H1 (cell line): ENCODE results near the gene VSIG10L. TPM values are rescaled to one million over a fixed set of nuclear protein-coding genes. Genes with fewer than 3 reads are reported as not detected.

Experiments used
- ASH2L ChIP-seq: fragments of 200-600, 300-600 bp; sonication (generic); IDR thresholded peaks from one replicate; pipeline ENCODE4 v1.7.1; 2017; ENCODE audit warnings: low read length
- BRCA1 ChIP-seq: IDR thresholded peaks from 2 replicates; pipeline ENCODE4 v1.6.1; 2012; ENCODE audit warnings: low read depth, low read length, improper control_type of control experiment
- EZH2 ChIP-seq: fragments of 200-600 bp; sonication (generic); IDR thresholded peaks from 2 replicates; pipeline ENCODE4 v1.7.1; 2012; ENCODE audit warnings: low read depth, mild to moderate bottlenecking, moderate library complexity, low read length, inconsistent platforms; ENCODE audit not compliant: severe bottlenecking
- KDM5A ChIP-seq: fragments of 200-600 bp; IDR thresholded peaks from 2 replicates; pipeline ENCODE4 v1.7.1; 2012; ENCODE audit warnings: mild to moderate bottlenecking, low read length, inconsistent platforms, mixed read lengths
- MAFK ChIP-seq: IDR thresholded peaks from 2 replicates; pipeline ENCODE4 v1.6.1; 2012; ENCODE audit warnings: low read depth, mild to moderate bottlenecking, improper control_type of control experiment, low read length
- NRF1 ChIP-seq: IDR thresholded peaks from 2 replicates; pipeline ENCODE4 v1.6.1; 2011; ENCODE audit warnings: mild to moderate bottlenecking, low read depth, low read length, improper control_type of control experiment
- RBBP5 ChIP-seq: IDR thresholded peaks from 2 replicates; pipeline ENCODE4 v1.7.1; 2012; ENCODE audit warnings: low read depth, mild to moderate bottlenecking, inconsistent platforms, low read length, moderate library complexity, borderline replicate concordance
- SIX5 ChIP-seq: IDR thresholded peaks from 2 replicates; pipeline ENCODE4 v1.6.1; 2011; ENCODE audit warnings: mild to moderate bottlenecking, low read depth, low read length
- TCF12 ChIP-seq: IDR thresholded peaks from 2 replicates; pipeline ENCODE4 v1.6.1; 2011; ENCODE audit warnings: low read depth, mild to moderate bottlenecking, low read length
- TEAD4 ChIP-seq: IDR thresholded peaks from 2 replicates; pipeline ENCODE4 v1.6.1; 2012; ENCODE audit warnings: low read depth, low read length, inconsistent platforms, mixed read lengths
- polyA plus RNA-seq, 7 experiments: library from polyadenylated mRNA; depleted of rRNA in 3 of 7; stranded (reverse) in 5 of 7; unstranded in 2 of 7; fragments of >200 nt in 5 of 7; fragments of 200-250 nt in 2 of 7; gene quantifications; 1 replicate in 5 of 7; 2 replicates in 1 of 7; 4 replicates in 1 of 7; pipeline versions ENCODE4 v1.2.1 to v1.2.3, GENCODE V29; 2011 to 2013; ENCODE audit warnings: missing spikeins in 2 of 7, mixed read lengths in 2 of 7
- total RNA-seq: library from RNA; stranded (reverse); fragmentation: NEBNext Ultra II Directional; extraction: Animal tissue kit (Norgen Biotek cat#: 25700); gene quantifications from 2 replicates; pipeline ENCODE4 v1.2.1, GENCODE V29; 2021
- TF ChIP-seq, protein P1 (sequence below): fragments of 300-600 bp; sonication (generic); IDR thresholded peaks from 2 replicates; pipeline ENCODE4 v1.7.1; 2012; ENCODE audit warnings: low read length, moderate library complexity, mild to moderate bottlenecking, inconsistent platforms; ENCODE audit not compliant: insufficient replicate concordance

VSIG10L gene
- total and polyA plus RNA-seq, 2 of the 8 experiments (the other 6 are each of a cell fraction or from before 2014, with no cell fraction given) = 10.3 to 10.4 TPM

DNA sequence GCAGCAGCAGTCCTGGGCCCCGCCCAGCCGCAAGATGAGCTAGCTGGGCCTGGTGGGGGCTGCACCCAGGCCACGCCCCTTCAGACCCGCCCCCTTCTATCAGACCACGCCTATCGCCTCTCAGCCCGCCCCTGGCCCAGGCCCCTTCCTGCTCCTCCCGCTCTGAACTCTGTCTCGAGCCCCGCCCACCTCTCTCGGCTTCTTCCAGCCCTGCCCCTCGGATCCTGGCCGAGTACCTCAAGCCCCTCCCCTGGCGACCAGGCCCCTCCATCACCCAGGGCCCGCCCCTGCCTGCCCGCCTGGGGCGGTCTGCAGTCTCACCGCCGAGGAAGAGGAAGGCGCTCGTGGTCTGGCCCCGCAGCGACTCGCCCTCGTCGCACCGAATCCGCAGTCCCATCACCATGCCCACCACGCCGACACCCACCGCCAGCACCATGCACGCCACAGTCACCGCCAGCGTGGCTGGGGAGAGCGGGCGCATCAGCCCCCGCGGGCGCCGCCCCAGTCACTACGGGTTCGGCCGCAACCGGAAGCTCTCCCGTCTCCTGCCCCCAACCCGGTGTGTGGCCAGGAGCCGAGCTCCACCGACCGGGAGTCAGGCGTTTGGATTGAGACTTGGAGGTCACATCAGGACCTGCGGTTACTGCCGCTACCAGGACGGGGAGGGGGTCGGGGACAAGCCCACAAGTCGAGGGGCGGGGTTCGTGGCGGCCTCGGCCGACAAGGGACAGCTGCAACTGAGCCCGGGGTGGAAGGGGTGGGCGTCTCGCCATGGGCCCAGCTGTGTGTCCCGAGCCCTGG, 25.8 kb upstream of the VSIG10L start (continued):
- TF ChIP-seq, protein P1, sequence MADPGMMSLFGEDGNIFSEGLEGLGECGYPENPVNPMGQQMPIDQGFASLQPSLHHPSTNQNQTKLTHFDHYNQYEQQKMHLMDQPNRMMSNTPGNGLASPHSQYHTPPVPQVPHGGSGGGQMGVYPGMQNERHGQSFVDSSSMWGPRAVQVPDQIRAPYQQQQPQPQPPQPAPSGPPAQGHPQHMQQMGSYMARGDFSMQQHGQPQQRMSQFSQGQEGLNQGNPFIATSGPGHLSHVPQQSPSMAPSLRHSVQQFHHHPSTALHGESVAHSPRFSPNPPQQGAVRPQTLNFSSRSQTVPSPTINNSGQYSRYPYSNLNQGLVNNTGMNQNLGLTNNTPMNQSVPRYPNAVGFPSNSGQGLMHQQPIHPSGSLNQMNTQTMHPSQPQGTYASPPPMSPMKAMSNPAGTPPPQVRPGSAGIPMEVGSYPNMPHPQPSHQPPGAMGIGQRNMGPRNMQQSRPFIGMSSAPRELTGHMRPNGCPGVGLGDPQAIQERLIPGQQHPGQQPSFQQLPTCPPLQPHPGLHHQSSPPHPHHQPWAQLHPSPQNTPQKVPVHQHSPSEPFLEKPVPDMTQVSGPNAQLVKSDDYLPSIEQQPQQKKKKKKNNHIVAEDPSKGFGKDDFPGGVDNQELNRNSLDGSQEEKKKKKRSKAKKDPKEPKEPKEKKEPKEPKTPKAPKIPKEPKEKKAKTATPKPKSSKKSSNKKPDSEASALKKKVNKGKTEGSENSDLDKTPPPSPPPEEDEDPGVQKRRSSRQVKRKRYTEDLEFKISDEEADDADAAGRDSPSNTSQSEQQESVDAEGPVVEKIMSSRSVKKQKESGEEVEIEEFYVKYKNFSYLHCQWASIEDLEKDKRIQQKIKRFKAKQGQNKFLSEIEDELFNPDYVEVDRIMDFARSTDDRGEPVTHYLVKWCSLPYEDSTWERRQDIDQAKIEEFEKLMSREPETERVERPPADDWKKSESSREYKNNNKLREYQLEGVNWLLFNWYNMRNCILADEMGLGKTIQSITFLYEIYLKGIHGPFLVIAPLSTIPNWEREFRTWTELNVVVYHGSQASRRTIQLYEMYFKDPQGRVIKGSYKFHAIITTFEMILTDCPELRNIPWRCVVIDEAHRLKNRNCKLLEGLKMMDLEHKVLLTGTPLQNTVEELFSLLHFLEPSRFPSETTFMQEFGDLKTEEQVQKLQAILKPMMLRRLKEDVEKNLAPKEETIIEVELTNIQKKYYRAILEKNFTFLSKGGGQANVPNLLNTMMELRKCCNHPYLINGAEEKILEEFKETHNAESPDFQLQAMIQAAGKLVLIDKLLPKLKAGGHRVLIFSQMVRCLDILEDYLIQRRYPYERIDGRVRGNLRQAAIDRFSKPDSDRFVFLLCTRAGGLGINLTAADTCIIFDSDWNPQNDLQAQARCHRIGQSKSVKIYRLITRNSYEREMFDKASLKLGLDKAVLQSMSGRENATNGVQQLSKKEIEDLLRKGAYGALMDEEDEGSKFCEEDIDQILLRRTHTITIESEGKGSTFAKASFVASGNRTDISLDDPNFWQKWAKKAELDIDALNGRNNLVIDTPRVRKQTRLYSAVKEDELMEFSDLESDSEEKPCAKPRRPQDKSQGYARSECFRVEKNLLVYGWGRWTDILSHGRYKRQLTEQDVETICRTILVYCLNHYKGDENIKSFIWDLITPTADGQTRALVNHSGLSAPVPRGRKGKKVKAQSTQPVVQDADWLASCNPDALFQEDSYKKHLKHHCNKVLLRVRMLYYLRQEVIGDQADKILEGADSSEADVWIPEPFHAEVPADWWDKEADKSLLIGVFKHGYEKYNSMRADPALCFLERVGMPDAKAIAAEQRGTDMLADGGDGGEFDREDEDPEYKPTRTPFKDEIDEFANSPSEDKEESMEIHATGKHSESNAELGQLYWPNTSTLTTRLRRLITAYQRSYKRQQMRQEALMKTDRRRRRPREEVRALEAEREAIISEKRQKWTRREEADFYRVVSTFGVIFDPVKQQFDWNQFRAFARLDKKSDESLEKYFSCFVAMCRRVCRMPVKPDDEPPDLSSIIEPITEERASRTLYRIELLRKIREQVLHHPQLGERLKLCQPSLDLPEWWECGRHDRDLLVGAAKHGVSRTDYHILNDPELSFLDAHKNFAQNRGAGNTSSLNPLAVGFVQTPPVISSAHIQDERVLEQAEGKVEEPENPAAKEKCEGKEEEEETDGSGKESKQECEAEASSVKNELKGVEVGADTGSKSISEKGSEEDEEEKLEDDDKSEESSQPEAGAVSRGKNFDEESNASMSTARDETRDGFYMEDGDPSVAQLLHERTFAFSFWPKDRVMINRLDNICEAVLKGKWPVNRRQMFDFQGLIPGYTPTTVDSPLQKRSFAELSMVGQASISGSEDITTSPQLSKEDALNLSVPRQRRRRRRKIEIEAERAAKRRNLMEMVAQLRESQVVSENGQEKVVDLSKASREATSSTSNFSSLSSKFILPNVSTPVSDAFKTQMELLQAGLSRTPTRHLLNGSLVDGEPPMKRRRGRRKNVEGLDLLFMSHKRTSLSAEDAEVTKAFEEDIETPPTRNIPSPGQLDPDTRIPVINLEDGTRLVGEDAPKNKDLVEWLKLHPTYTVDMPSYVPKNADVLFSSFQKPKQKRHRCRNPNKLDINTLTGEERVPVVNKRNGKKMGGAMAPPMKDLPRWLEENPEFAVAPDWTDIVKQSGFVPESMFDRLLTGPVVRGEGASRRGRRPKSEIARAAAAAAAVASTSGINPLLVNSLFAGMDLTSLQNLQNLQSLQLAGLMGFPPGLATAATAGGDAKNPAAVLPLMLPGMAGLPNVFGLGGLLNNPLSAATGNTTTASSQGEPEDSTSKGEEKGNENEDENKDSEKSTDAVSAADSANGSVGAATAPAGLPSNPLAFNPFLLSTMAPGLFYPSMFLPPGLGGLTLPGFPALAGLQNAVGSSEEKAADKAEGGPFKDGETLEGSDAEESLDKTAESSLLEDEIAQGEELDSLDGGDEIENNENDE = no peak
- TF ChIP-seq BRCA1 (no peak), KDM5A (no peak), SIX5 (no peak), EZH2 (no peak), NRF1 (no peak), TEAD4 (no peak), MAFK (no peak), RBBP5 (peak; percentile 53; the same call in 1 of the 2 replicates), TCF12 (no peak), ASH2L (peak; percentile 64)
